ENCODE results near the gene CMTM4. TPM values are rescaled to one million over a fixed set of nuclear protein-coding genes. Genes with fewer than 3 reads are reported as not detected.

CMTM4 gene
- total and polyA plus RNA-seq, 2 experiments from 2014 or later, result 14.1 to 77.0 TPM

- no peaks in the 10 kb centered on the region for H3K9me3 Mint-ChIP-seq
These were observed 3.4 kb downstream of the CMTM4 start for GRCh38 chr16:66693149-66693548.

More at GRCh38 chr16:66693149-66693548, 3.4 kb downstream of the CMTM4 start:
- peaks cover 43% of the 10 kb centered on the region for H3K4me1 Mint-ChIP-seq
- H3K36me3 Mint-ChIP-seq (ENCODE audit: low read depth), result peaks cover 6% of the 10 kb centered on the region; the same call in 1 of the 3 replicates
- H3K4me2 ChIP-seq, result no peak overlapping the region
- H3K79me2 ChIP-seq (replicated peaks; ENCODE audit: insufficient read depth), result peaks cover 73% of the 10 kb centered on the region
- ATAC-seq, result no peak
- H3K27me3 Mint-ChIP-seq (ENCODE audit: insufficient read depth, low read depth, poor library complexity), result peaks cover 13% of the 10 kb centered on the region
- H3K27ac ChIP-seq (ENCODE audit: low read depth), result peak overlapping the region; percentile 81; the same call in 1 of the 2 replicates
- no peak overlapping the region for H3K27ac Mint-ChIP-seq
- H4K20me1 ChIP-seq (replicated peaks; ENCODE audit: insufficient read depth), result peaks cover 23% of the 10 kb centered on the region; the same call in 1 of the 2 replicates
- TF ChIP-seq EZH2phosphoT487 (IDR thresholded peaks at IDR 0.05; ENCODE audit: unreplicated experiment) (no peak), CREB1 (CRISPR knock-in tag; IDR thresholded peaks at IDR 0.05; ENCODE audit: low read depth) (no peak), ZNF462 (CRISPR knock-in tag; IDR thresholded peaks at IDR 0.05) (no peak), ZNF114 (CRISPR knock-in tag; IDR thresholded peaks at IDR 0.05) (no peak), EZH2 (IDR thresholded peaks at IDR 0.05; ENCODE audit: low read depth, unreplicated experiment) (no peak), CTCF (conservative IDR thresholded peaks at IDR 0.05; ENCODE audit: low read depth in 2 of 2) (no peak), POLR2AphosphoS5 (IDR thresholded peaks at IDR 0.05; ENCODE audit: low read depth) (no peak), NANOG (IDR thresholded peaks at IDR 0.05; ENCODE audit: borderline replicate concordance) (no peak), REST (IDR thresholded peaks at IDR 0.05; ENCODE audit: unreplicated experiment) (no peak), ZNF331 (CRISPR knock-in tag; IDR thresholded peaks at IDR 0.05; ENCODE audit: low read depth) (no peak), ETS1 (IDR thresholded peaks at IDR 0.05) (no peak), STAT1 (IDR thresholded peaks at IDR 0.05; ENCODE audit: unreplicated experiment) (no peak), JUNB (IDR thresholded peaks at IDR 0.05; ENCODE audit: unreplicated experiment) (no peak)
- DNase-seq (ENCODE audit: low spot score), result no peak
- H3F3A ChIP-seq (replicated peaks; ENCODE audit: low read depth), result peaks cover 13% of the 10 kb centered on the region; the same call in 1 of the 2 replicates
- H3K9me2 ChIP-seq (ENCODE audit: insufficient read depth), result no peaks in the 10 kb centered on the region
- no peak overlapping the region; the same call in 2 of the 3 replicates for H3K4me3 Mint-ChIP-seq
- no peaks in the 10 kb centered on the region for H3K36me3 ChIP-seq (ENCODE audit: insufficient read depth)
- H3K4me1 ChIP-seq (ENCODE audit: insufficient read depth), result peaks cover 29% of the 10 kb centered on the region
- H3K4me3 ChIP-seq, result no peak overlapping the region
- H2AFZ ChIP-seq, result no peak overlapping the region
- peaks cover 12% of the 10 kb centered on the region; the same call in 1 of the 2 replicates for H3K27me3 ChIP-seq (ENCODE audit: insufficient read depth)

Measured in GM23338 (cell line).